ENCODE data around the gene CDS1.

- TF ChIP-seq CTCF (IDR thresholded peaks at IDR 0.05; ENCODE audit: insufficient read depth, low read length) (no peak), GABPA (IDR thresholded peaks at IDR 0.05; ENCODE audit: low read depth) (no peak), SPI1 (IDR thresholded peaks at IDR 0.05; ENCODE audit: borderline replicate concordance, low read depth) (no peak)
- TF ChIP-seq, protein P1, sequence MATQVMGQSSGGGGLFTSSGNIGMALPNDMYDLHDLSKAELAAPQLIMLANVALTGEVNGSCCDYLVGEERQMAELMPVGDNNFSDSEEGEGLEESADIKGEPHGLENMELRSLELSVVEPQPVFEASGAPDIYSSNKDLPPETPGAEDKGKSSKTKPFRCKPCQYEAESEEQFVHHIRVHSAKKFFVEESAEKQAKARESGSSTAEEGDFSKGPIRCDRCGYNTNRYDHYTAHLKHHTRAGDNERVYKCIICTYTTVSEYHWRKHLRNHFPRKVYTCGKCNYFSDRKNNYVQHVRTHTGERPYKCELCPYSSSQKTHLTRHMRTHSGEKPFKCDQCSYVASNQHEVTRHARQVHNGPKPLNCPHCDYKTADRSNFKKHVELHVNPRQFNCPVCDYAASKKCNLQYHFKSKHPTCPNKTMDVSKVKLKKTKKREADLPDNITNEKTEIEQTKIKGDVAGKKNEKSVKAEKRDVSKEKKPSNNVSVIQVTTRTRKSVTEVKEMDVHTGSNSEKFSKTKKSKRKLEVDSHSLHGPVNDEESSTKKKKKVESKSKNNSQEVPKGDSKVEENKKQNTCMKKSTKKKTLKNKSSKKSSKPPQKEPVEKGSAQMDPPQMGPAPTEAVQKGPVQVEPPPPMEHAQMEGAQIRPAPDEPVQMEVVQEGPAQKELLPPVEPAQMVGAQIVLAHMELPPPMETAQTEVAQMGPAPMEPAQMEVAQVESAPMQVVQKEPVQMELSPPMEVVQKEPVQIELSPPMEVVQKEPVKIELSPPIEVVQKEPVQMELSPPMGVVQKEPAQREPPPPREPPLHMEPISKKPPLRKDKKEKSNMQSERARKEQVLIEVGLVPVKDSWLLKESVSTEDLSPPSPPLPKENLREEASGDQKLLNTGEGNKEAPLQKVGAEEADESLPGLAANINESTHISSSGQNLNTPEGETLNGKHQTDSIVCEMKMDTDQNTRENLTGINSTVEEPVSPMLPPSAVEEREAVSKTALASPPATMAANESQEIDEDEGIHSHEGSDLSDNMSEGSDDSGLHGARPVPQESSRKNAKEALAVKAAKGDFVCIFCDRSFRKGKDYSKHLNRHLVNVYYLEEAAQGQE (IDR thresholded peaks at IDR 0.05; ENCODE audit: insufficient replicate concordance, low read depth) = no peak
Measured at GRCh38 chr4:84639145-84639544, 56.2 kb downstream of the CDS1 start.

Data from HL-60 (cell line).